Activated naive CD4-positive, alpha-beta T cell treated with anti-CD3 and anti-CD28 coated beads for 36 hours (primary cell): ENCODE results near the gene POLR3A. TPM values are rescaled to one million over a fixed set of nuclear protein-coding genes. Genes with fewer than 3 reads are reported as not detected.
A peak's percentile ranks its signal among the peaks of the same experiment; 100 is the strongest.
"Not testable (repeated sequence)": the region's sequence is repeated elsewhere in the genome, so short reads cannot be mapped to it uniquely, and the experiment has no call there.

Experiments used
- CTCF ChIA-PET: fragments of 350-600 bp; sonication (Branson Sonifier 250); formaldehyde crosslinking; loops from one replicate; lab custom pipeline; 2021; ENCODE audit warnings: antibody characterized with exemption; lab: Charles Lee
- DNase-seq: peaks from one replicate; pipeline ENCODE4 v3.0.0-alpha.2; 2020
- H3K27ac Mint-ChIP-seq: one replicate; pipeline ENCODE4 v1.8.0; 2021; ENCODE audit warnings: mild to moderate bottlenecking, mixed read lengths
- H3K27me3 Mint-ChIP-seq: one replicate; pipeline ENCODE4 v1.8.0; 2021; ENCODE audit warnings: low read depth, mixed read lengths
- H3K36me3 Mint-ChIP-seq: one replicate; pipeline ENCODE4 v1.8.0; 2021; ENCODE audit warnings: low read depth, mixed read lengths
- H3K4me1 Mint-ChIP-seq: one replicate; pipeline ENCODE4 v1.8.0; 2021; ENCODE audit warnings: low read depth, mixed read lengths
- H3K4me3 Mint-ChIP-seq: one replicate; pipeline ENCODE4 v1.8.0; 2021; ENCODE audit warnings: mild to moderate bottlenecking, moderate library complexity, mixed read lengths
- H3K9me3 Mint-ChIP-seq: one replicate; pipeline ENCODE4 v1.8.0; 2021; ENCODE audit warnings: mixed read lengths
- intact Hi-C: fragments of 100-400 bp; cut with micrococcal nuclease; formaldehyde crosslinking; loops from one replicate; pipeline ENCODE4 v1.15.1; 2023
- total RNA-seq, 2 experiments: library from RNA; stranded (reverse); gene quantifications; one replicate each; pipeline ENCODE4 v1.2.3, GENCODE V29; 2021

Gene POLR3A
- total RNA-seq, 2 experiments from 2014 or later: 14.1 to 14.2 TPM

GRCh38 chr10:78011065-78011464 is 18.2 kb downstream of the POLR3A start:
- Mint-ChIP-seq H3K36me3 (peaks cover 42% of the 10 kb centered on the region), H3K9me3 (no peaks in the 10 kb centered on the region), H3K4me3 (no peak overlapping the region), H3K4me1 (no peaks in the 10 kb centered on the region), H3K27me3 (no peaks in the 10 kb centered on the region), H3K27ac (no peak overlapping the region)
- CTCF ChIA-PET: no interaction called here
- intact Hi-C loops: no loop called here
- DNase-seq: no peak

DNA sequence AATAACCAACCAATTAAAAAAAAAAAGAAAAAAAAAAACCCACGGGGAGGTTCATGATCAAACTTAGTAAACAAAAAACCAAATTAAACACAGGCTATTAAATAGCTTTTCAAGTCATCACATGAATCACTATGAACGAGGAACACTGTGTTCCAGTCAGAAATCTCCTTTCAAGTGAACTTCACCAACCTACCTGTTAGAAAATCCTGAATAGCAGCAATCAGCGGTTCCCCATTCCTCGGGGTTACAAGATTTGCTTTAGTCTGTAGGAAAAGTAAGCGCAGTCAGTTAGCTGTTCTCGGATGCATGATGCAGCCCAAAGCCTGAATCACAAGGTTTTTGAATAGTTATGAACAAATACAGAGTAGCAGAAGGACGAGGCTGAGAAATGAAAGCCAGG is 19.0 kb downstream of the POLR3A start:
- no peak for DNase-seq
- Mint-ChIP-seq H3K4me1 (no peaks in the 10 kb centered on the region), H3K27me3 (no peaks in the 10 kb centered on the region), H3K27ac (no peak overlapping the region), H3K9me3 (no peaks in the 10 kb centered on the region), H3K4me3 (no peak overlapping the region), H3K36me3 (peaks cover 47% of the 10 kb centered on the region)
- intact Hi-C loops: no loop called here
- CTCF ChIA-PET: interaction anchor here (0.6 kb wide), 1 partner anchor 290 kb away, joined by 3 read pairs; no protein-coding TSS in a partner anchor

DNA sequence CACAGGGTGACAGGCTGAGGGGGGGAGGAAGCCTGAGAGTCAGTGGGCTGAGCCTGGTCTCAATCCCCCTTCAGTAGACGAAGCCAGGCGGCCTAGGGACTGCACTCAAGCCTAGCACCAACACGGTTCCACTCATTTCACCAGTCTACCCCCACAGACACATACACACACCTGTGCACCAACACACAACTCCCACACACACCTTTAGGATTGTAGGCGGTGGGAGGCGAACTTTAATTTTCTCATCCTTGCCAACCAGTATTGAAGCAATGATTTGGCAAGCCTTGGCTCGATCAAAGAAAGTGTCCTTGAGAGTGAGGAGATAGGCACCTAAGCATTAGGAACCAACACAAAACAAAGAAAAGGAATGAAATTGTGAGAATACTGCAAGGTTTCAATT is 19.7 kb downstream of the POLR3A start:
- no peak for DNase-seq
- intact Hi-C loops: no loop called here
- Mint-ChIP-seq H3K27me3 (no peaks in the 10 kb centered on the region), H3K4me3 (no peak overlapping the region), H3K36me3 (peaks cover 46% of the 10 kb centered on the region), H3K27ac (no peak overlapping the region), H3K4me1 (no peaks in the 10 kb centered on the region), H3K9me3 (no peaks in the 10 kb centered on the region)
- CTCF ChIA-PET: interaction anchor here (0.6 to 0.7 kb wide), 2 partner anchors 191 to 290 kb away, joined by 3 read pairs; no protein-coding TSS in a partner anchor

- CTCF ChIA-PET: no interaction called here
Observed at GRCh38 chr10:78007172-78007571, 22.1 kb downstream of the POLR3A start.

DNA sequence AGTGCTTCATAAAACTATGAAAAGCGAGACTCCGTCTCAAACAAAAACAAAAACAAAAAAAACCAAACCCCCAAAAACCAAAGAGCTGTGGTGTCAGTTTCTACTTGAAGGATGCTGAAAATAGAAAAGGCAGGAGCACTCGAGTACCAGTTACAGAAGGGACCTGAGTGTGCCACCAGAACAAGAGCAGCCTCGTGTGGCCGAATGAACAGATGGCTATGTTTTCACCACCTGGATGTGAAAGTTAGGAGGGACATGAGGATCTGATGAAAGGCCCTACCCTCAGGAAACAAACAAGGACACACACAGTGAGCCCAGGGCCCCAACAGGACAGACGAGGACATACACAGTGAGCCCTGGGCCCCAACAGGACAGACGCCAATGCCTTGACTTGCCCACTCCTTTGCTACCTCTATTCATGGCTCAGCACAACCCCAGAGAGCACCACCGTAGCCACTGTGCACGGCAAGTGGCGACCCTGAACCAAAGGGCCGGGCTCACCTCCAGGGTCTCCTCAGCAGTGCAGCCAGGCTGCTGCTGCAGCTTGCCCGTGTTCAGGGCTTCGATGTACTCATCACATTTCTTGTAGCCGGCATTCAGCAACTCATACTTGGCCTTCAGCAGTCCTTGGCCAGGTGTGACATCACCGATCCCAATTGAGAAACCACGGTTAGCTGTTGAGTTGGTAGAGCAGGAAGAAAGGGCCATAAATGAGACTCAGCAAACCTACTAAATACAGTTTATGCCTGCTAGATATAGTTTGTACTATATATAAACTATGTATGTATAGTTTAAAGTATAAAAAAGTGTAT is 24.9 kb downstream of the POLR3A start:
- intact Hi-C loops: no loop called here
- no peaks in the 10 kb centered on the region for H3K9me3 Mint-ChIP-seq
- no peak overlapping the region for H3K4me3 Mint-ChIP-seq
- H3K27me3 Mint-ChIP-seq: no peaks in the 10 kb centered on the region
- DNase-seq: no peak
- H3K27ac Mint-ChIP-seq: no peak overlapping the region
- H3K36me3 Mint-ChIP-seq: peaks cover 59% of the 10 kb centered on the region
- CTCF ChIA-PET: no interaction called here
- H3K4me1 Mint-ChIP-seq: no peaks in the 10 kb centered on the region

More at GRCh38 chr10:78007172-78007571, 22.1 kb downstream of the POLR3A start:
- Mint-ChIP-seq H3K9me3 (no peaks in the 10 kb centered on the region), H3K27me3 (no peaks in the 10 kb centered on the region), H3K4me1 (no peaks in the 10 kb centered on the region), H3K27ac (no peak overlapping the region), H3K36me3 (peaks cover 53% of the 10 kb centered on the region), H3K4me3 (no peak overlapping the region)
- no peak for DNase-seq
- intact Hi-C loops: loop anchor here (2.0 kb wide), 1 partner anchor 126 kb away; no protein-coding TSS in a partner anchor

- H3K27me3 Mint-ChIP-seq: no peaks in the 10 kb centered on the region
- H3K27ac Mint-ChIP-seq: no peak overlapping the region
- no peaks in the 10 kb centered on the region for H3K9me3 Mint-ChIP-seq
- CTCF ChIA-PET: interaction anchor here (0.6 to 1.1 kb wide), 2 partner anchors 13 to 292 kb away, joined by 3 read pairs; no protein-coding TSS in a partner anchor
- no peak for DNase-seq
- no peak overlapping the region for H3K4me3 Mint-ChIP-seq
- no peaks in the 10 kb centered on the region for H3K4me1 Mint-ChIP-seq
- intact Hi-C loops: no loop called here
- peaks cover 61% of the 10 kb centered on the region for H3K36me3 Mint-ChIP-seq
Observed at GRCh38 chr10:78002541-78003288, 26.6 kb downstream of the POLR3A start.

- H3K36me3 Mint-ChIP-seq: peaks cover 63% of the 10 kb centered on the region
- H3K27ac Mint-ChIP-seq: no peak overlapping the region
- H3K9me3 Mint-ChIP-seq: no peaks in the 10 kb centered on the region
- intact Hi-C loops: no loop called here
- CTCF ChIA-PET: no interaction called here
- no peak for DNase-seq
- H3K4me3 Mint-ChIP-seq: no peak overlapping the region
- H3K27me3 Mint-ChIP-seq: no peaks in the 10 kb centered on the region
- no peaks in the 10 kb centered on the region for H3K4me1 Mint-ChIP-seq
Observed at GRCh38 chr10:78000956-78001472, 28.3 kb downstream of the POLR3A start.

- intact Hi-C loops: no loop called here
- no peaks in the 10 kb centered on the region for H3K27me3 Mint-ChIP-seq
Observed at GRCh38 chr10:78000206-78000605, 29.1 kb downstream of the POLR3A start.

GRCh38 chr10:77998780-77999179 is 30.5 kb downstream of the POLR3A start:
- DNase-seq, H3K27ac Mint-ChIP-seq, H3K9me3 Mint-ChIP-seq, H3K4me3 Mint-ChIP-seq, intact Hi-C loops, H3K27me3 Mint-ChIP-seq, H3K4me1 Mint-ChIP-seq, CTCF ChIA-PET: not testable (repeated sequence)
- H3K36me3 Mint-ChIP-seq: peaks cover 60% of the 10 kb centered on the region

More at GRCh38 chr10:78000206-78000605, 29.1 kb downstream of the POLR3A start:
- Mint-ChIP-seq H3K27ac (no peak overlapping the region), H3K36me3 (peaks cover 59% of the 10 kb centered on the region), H3K4me3 (no peak overlapping the region), H3K9me3 (no peaks in the 10 kb centered on the region), H3K4me1 (no peaks in the 10 kb centered on the region)
- CTCF ChIA-PET: interaction anchor here (0.6 kb wide), 1 partner anchor 9 kb away, joined by 5 read pairs; no protein-coding TSS in a partner anchor
- DNase-seq: no peak

GRCh38 chr10:77993620-77994019 is 35.7 kb downstream of the POLR3A start:
- intact Hi-C loops: no loop called here
- H3K27ac Mint-ChIP-seq: no peak overlapping the region
- H3K27me3 Mint-ChIP-seq: no peaks in the 10 kb centered on the region
- H3K36me3 Mint-ChIP-seq: peaks cover 48% of the 10 kb centered on the region
- CTCF ChIA-PET: no interaction called here
- no peaks in the 10 kb centered on the region for H3K9me3 Mint-ChIP-seq
- no peak overlapping the region for H3K4me3 Mint-ChIP-seq
- no peaks in the 10 kb centered on the region for H3K4me1 Mint-ChIP-seq
- DNase-seq: no peak

- no peaks in the 10 kb centered on the region for H3K9me3 Mint-ChIP-seq
- peaks cover 42% of the 10 kb centered on the region for H3K36me3 Mint-ChIP-seq
- no peak overlapping the region for H3K4me3 Mint-ChIP-seq
- DNase-seq: peak; percentile 42
- H3K27ac Mint-ChIP-seq: peak overlapping the region; percentile 68
- intact Hi-C loops: no loop called here
- no peaks in the 10 kb centered on the region for H3K4me1 Mint-ChIP-seq
- no peaks in the 10 kb centered on the region for H3K27me3 Mint-ChIP-seq
- CTCF ChIA-PET: interaction anchor here (1.2 kb wide), 1 partner anchor 13 kb away, joined by 3 read pairs; no protein-coding TSS in a partner anchor
Observed at GRCh38 chr10:77989081-77989724, 40.1 kb downstream of the POLR3A start.
